PFSK-1 (cell line): ENCODE data around the gene DHRSX.

Experiments
- FOXP2 ChIP-seq: optimal IDR thresholded peaks from 2 replicates; pipeline ENCODE3; 2011; ENCODE audit warnings: borderline replicate concordance, control low read depth, inconsistent platforms; ENCODE audit not compliant: insufficient read depth; ENCODE audit errors: extremely low read length, extremely low read depth
- POLR2AphosphoS5 ChIP-seq: IDR thresholded peaks from 2 replicates; pipeline ENCODE4 v1.6.1; 2012; ENCODE audit warnings: low read depth, mild to moderate bottlenecking, control low read depth, low read length, moderate library complexity
- SIN3A ChIP-seq: IDR thresholded peaks from 2 replicates; pipeline ENCODE4 v1.6.1; 2012; ENCODE audit warnings: mild to moderate bottlenecking, low read length, moderate library complexity, borderline replicate concordance; ENCODE audit not compliant: insufficient read depth
- TAF1 ChIP-seq: IDR thresholded peaks from 2 replicates; pipeline ENCODE4 v1.6.1; 2012; ENCODE audit warnings: low read length, control low read depth, borderline replicate concordance; ENCODE audit not compliant: insufficient read depth
- TF ChIP-seq, protein P1 (sequence below), 2 experiments: IDR thresholded peaks; 2 replicates each; pipeline versions ENCODE4 v1.6.1 to v1.8.0; 2011 to 2012; ENCODE audit warnings: low read depth in 2 of 2, low read length in 2 of 2, control low read depth in 1 of 2, inconsistent platforms in 1 of 2, mild to moderate bottlenecking in 1 of 2, moderate library complexity in 1 of 2; ENCODE audit not compliant: insufficient read depth in 1 of 2

Gene DHRSX

DNA sequence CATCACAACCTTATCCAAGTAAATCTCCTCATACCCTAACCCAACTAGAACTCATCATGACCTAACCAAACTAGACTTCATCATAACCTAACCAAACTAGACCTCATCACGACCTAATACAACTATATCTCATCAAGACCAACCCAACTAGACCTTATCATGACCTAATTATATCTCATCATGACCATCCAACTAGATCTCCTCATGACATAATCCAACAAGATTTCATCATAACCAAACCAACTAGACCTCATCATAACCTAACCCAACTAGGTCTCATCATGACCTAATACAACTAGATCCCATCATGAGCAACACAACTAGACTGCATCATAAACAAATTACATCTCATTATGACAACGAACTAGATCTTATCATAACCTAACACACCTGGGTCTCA is 86.4 kb downstream of the DHRSX start:
- TF ChIP-seq FOXP2 = no peak
- TF ChIP-seq TAF1 = no peak
- TF ChIP-seq, protein P1, sequence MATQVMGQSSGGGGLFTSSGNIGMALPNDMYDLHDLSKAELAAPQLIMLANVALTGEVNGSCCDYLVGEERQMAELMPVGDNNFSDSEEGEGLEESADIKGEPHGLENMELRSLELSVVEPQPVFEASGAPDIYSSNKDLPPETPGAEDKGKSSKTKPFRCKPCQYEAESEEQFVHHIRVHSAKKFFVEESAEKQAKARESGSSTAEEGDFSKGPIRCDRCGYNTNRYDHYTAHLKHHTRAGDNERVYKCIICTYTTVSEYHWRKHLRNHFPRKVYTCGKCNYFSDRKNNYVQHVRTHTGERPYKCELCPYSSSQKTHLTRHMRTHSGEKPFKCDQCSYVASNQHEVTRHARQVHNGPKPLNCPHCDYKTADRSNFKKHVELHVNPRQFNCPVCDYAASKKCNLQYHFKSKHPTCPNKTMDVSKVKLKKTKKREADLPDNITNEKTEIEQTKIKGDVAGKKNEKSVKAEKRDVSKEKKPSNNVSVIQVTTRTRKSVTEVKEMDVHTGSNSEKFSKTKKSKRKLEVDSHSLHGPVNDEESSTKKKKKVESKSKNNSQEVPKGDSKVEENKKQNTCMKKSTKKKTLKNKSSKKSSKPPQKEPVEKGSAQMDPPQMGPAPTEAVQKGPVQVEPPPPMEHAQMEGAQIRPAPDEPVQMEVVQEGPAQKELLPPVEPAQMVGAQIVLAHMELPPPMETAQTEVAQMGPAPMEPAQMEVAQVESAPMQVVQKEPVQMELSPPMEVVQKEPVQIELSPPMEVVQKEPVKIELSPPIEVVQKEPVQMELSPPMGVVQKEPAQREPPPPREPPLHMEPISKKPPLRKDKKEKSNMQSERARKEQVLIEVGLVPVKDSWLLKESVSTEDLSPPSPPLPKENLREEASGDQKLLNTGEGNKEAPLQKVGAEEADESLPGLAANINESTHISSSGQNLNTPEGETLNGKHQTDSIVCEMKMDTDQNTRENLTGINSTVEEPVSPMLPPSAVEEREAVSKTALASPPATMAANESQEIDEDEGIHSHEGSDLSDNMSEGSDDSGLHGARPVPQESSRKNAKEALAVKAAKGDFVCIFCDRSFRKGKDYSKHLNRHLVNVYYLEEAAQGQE (IDR thresholded peaks at IDR 0.05; ENCODE audit: insufficient read depth in 1 of 2, low read depth in 2 of 2, low read length in 2 of 2) = no peak
- no peak for TF ChIP-seq POLR2AphosphoS5
- no peak for TF ChIP-seq SIN3A

DNA sequence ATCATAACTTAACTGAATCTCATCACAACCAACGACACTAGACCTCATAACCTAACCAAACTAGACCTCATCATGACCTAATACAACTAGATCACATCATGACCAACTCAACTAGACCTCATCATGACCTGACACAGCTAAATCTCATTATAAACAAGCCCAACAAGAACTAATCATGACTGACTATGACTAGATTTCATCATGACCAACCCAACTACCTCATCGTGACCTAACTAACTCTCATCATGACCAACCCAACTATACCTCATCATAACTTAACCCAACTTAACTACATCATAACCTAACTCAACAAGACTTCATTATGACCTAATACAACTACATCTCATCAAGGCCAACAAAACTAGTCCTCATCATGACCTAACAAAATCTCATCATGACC is 86.8 kb downstream of the DHRSX start:
- TF ChIP-seq POLR2AphosphoS5 (no peak), TAF1 (no peak), SIN3A (no peak), FOXP2 (no peak)
- TF ChIP-seq, protein P1 (IDR thresholded peaks at IDR 0.05; ENCODE audit: insufficient read depth in 1 of 2, low read depth in 2 of 2, low read length in 2 of 2) = no peak

DNA sequence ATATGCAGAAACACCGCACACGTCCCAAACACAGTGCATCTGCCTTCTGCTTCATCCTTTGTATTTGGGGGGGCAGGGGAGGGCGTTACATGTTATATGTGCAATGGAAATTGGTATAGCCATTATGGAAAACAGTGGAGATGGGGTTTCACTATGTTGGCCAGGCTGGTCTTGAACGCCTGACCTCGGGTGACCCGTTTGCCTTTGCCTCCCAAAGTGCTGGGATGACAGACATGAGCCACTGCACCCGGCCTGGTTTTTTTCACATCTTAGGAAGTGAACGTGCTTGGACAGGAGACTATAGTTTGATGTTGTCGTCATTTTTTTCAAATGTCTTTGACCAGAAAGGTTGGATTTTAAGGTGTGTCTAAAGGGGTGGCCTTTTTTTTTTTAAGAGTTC is 88.6 kb downstream of the DHRSX start:
- no peak for TF ChIP-seq FOXP2
- no peak for TF ChIP-seq TAF1
- no peak for TF ChIP-seq POLR2AphosphoS5
- no peak for TF ChIP-seq SIN3A
- TF ChIP-seq, protein P1 (IDR thresholded peaks at IDR 0.05; ENCODE audit: insufficient read depth in 1 of 2, low read depth in 2 of 2, low read length in 2 of 2) = no peak

DNA sequence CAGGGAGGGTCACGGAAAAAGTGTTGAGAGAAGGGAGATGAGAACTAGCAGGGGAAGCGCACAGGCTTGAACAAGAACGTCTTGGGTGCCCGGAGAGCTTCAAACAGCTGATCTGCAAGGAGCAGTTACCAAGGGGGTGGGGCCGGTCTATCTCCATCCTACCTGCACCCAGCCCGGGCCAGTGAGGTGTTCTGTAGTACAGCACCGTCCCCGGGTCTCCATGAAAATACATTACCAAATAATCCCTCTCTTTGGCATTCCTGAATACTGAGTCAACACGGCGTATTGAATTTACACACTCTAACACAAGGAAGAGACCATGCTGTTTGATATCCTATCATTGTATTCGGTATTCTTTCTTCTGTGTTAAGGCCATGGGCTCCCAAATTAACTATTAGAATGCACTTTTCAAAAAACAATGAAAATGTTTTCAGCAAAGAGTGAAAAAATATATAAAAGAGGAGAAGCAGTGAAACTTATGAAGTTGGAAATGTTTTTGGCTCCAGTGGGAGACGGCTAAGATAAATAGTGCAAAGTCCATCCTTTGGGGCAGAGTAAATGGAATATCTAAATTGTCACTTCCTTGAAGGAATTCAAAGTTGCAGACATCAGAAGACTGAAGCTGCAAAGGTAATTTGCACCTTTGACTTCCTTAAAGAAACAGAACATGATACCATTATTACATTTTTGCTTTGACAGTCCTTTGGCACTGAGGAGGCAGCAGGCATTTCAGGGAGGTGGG is 90.3 kb downstream of the DHRSX start:
- no peak for TF ChIP-seq FOXP2
- TF ChIP-seq, protein P1 (IDR thresholded peaks at IDR 0.05; ENCODE audit: insufficient read depth in 1 of 2, low read depth in 2 of 2, low read length in 2 of 2) = no peak

DNA sequence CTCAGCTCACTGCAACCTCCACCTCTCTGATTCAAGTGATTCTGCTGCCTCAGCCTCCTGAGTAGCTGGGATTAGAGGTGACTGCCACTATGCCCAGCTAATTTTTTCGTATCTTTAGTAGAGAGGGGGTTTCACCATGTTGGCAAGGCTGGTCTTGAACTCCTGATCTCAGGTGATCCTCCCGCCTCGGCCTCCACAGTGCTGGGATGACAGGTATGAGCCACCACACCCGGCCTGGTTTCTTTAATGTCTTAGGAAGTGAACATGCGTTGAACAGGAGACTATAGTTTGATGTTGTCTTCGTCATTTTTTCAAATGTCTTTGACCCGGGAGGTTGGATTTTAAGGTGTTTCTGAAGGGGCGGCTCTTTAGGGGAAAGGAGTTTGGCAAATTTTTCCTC is 91.0 kb downstream of the DHRSX start:
- no peak for TF ChIP-seq SIN3A
- no peak for TF ChIP-seq TAF1
- no peak for TF ChIP-seq POLR2AphosphoS5
- no peak for TF ChIP-seq FOXP2
- TF ChIP-seq, protein P1 (IDR thresholded peaks at IDR 0.05; ENCODE audit: insufficient read depth in 1 of 2, low read depth in 2 of 2, low read length in 2 of 2) = no peak
